Renal cortical epithelial cell (primary cell): Measurements from ENCODE around the gene FGD1. TPM values are rescaled to one million over a fixed set of nuclear protein-coding genes. Genes with fewer than 3 reads are reported as not detected.

Source experiments
- DNase-seq: peaks from one replicate; pipeline ENCODE4 v3.0.0-alpha.2; 2011; ENCODE audit warnings: low read depth
- total RNA-seq: library from RNA; depleted of rRNA; stranded (reverse); fragments of >200 nt; gene quantifications from 2 replicates; pipeline ENCODE4 v1.2.3, GENCODE V29; 2014

The FGD1 gene
- total RNA-seq, 1 donor from 2014 or later: 9.3 TPM

GRCh38 chrX:54397113-54397512, 98.9 kb downstream of the FGD1 start:
- no peak for DNase-seq

Other genes starting within 250 kb of the FGD1 start
- 1.9 and 6.7 TPM in 2 replicates for gene WNK3, start 138.2 kb downstream of the FGD1 start, total RNA-seq
- gene TSR2, start 55.8 kb downstream of the FGD1 start, total RNA-seq: 7.8 and 20.9 TPM in 2 replicates
- gene GNL3L, start 34.0 kb upstream of the FGD1 start, total RNA-seq: 32.5 and 50.2 TPM in 2 replicates